NCI-H1694 treated with DMSO at 0.1 percent for 48 hours (cell line): ENCODE data around the gene PNRC1.
A peak's percentile ranks its signal among the peaks of the same experiment; 100 is the strongest.
"Not testable (repeated sequence)": the region's sequence is repeated elsewhere in the genome, so short reads cannot be mapped to it uniquely, and the experiment has no call there.

Experiments used
- DNase-seq: peaks from one replicate; lab custom pipeline; 2025; lab: John Stamatoyannopoulos, UW

Gene PNRC1

GRCh38 chr6:89080281-89081128, at the start of gene PNRC1:
TSS of gene PNRC1 (plus strand) at chr6:89080751. CDS start at chr6:89080895, 144 bp downstream.
- peak; percentile 93 for DNase-seq

- DNase-seq, result no peak
Observed at GRCh38 chr6:89032599-89032998, 48.0 kb upstream of the PNRC1 start.

GRCh38 chr6:89033461-89033860, 47.1 kb upstream of the PNRC1 start:
- no peak for DNase-seq

DNA sequence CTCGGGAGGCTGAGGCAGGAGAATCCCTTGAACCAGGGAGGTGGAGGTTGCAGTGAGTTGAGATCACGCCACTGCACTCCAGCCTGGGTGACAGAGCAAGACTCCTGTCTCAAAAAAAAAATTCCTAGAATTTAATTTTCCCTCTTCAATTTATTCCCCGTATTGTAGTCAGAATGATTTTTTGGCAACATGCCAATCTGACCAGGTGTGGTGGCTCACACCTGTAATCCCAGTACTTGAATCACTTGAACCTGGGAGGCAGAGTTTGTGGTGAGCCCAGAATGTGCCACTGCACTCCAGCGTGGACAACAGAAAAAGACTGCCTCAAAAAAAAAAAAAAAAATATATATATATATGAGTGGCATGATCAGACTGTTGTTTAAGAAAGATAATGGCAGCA, 46.4 kb upstream of the PNRC1 start:
- DNase-seq, result not testable (repeated sequence)

- DNase-seq, result no peak
Observed at GRCh38 chr6:89034586-89035251, 45.8 kb upstream of the PNRC1 start.

DNA sequence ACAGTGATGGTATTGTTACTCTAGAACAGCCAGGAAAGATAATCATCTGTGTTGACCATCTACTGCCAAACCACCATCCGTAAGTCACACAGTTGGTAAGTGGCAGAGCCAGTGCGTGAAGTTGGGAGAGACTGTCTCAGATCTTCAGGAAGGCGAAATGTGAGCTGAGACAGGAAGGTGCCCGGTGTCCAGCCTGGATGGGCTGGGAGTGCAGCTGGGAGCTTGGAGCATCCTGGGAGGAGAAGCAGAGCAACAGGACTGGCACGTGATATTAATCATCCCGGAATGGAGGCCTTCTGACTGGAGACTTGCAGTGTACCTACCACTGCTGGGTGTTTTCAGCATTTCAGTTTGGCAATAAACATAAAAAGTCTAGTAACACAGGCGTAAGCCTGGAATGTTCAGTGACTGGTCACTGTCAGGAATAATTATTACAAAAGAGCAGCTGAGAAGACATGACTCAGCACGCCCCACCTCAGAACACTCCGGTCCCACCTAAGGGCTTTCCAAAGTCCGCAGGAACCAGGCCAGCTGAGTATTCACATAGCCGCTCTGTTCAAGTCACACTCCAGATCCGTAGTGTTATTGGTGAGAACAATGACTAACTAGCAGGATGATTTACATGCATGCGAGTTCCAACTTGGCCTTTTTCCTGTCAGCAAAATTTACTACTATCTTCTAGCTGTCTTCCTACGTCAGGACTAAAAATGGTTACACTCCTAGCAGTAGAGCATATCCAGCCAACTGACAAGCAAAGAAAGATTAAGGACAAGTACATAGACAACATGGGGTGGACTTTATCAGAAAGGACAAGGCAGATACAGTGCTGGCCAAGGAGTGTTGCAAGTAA, 45.1 kb upstream of the PNRC1 start:
- no peak for DNase-seq

DNA sequence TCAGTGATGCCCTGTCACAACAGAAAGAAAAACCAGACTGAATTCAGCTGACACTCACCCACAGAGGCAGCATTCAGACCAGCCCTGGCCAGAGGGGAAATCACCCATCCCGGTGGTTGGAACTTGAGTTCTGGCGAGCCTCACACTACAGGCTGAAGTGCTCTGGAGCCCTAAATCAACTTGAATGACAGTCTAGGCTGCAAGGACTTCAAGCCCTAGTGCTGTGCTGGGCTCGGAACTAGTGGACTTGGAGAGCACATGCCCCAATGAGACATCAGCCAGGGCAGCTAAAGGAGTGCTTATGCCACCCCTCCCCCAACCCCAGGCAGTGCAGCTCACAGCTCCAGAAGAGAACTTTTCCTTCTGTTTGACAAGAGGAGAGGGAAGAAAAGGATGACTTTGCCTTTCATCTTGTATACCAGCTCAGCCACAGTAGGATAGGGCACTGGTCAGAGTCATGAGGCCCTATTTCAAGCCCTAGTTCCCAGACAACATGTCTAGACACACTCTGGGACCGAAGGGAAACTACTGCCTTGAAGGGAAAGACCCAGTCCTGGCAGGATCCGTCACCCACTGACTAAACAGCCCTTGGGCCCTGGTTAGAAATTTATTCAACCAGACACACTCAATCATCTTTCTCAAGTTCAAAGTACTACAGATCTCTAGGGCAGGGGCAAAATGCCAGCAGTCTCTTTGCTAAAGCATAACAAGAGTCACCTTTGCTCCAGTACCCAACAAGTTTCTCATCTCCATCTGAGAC, 43.2 kb upstream of the PNRC1 start:
- DNase-seq, result no peak

- not testable (repeated sequence) for DNase-seq
Observed at GRCh38 chr6:89037901-89038293, 42.7 kb upstream of the PNRC1 start.

DNA sequence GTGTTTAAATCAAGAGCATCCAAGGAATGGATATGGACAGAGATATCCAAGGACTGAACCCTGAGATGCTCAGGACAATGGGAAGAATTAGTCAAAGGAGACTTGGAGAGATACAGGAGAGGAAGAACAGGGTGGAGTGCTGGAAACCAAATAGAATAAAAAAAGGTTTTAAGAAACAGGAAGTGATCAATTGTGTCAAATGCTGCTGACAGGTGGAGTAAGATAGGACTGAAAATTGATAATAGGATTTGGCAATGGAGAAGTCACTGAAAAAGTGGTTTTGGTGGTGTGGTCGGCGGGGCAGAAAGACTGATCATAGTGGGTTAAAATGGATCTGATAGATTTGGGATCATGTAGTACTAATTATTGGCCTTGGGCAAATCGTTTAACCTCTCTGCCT, 37.9 kb upstream of the PNRC1 start:
- DNase-seq, result no peak

DNA sequence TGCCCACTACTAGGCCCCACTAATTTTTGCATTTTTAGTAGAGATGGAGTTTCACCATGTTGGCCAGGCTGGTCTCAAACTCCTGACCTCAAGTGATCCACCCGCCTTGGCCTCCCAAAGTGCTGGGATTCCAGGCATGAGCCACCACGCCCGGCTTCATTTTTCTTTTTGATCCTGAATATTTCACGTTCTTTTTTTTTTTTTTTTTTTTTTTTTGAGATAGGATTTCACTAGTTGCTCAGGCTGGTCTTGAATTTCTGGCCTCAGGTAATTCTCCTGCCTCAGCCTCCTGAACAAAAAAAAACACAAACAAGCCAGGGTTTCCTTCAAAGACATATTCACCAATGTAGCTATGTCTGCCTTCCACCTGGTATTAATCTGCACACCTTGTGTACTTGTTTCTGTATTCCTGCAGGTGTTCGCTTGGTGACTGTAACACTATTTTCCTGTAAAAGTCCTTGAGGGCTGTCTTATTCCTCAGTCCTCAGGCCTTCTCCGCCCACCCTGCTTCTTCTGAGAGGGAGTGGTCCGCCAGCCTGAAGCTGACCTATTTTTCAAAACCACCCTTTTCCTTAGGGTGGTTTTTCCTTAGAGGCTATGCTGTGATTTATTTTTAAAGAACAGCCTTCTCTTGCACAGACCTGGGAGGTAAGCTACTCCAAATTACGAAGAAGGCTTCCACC, 36.1 kb upstream of the PNRC1 start:
- no peak for DNase-seq

GRCh38 chr6:89045011-89045387, 35.6 kb upstream of the PNRC1 start:
- DNase-seq, result no peak

GRCh38 chr6:89045576-89045975, 35.0 kb upstream of the PNRC1 start:
- DNase-seq, result no peak

DNA sequence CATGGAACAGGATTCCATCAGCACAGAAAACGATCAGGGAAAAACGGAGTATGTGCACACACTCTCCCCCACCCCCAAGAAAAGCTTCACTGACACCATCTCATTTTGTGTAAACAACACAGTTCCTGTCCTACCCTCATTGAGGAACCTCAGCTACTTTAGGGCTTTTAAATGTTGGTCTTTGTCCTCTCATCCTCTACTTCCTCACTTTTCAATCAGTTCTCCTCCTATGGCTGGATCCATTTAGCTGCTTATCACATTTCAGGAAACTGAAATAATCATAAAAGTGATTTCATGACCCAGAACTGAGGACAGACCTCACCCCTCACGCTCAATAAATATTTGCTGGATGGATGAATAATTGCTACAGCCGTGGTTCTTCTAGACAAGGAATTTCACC, 33.1 kb upstream of the PNRC1 start:
- no peak for DNase-seq

DNA sequence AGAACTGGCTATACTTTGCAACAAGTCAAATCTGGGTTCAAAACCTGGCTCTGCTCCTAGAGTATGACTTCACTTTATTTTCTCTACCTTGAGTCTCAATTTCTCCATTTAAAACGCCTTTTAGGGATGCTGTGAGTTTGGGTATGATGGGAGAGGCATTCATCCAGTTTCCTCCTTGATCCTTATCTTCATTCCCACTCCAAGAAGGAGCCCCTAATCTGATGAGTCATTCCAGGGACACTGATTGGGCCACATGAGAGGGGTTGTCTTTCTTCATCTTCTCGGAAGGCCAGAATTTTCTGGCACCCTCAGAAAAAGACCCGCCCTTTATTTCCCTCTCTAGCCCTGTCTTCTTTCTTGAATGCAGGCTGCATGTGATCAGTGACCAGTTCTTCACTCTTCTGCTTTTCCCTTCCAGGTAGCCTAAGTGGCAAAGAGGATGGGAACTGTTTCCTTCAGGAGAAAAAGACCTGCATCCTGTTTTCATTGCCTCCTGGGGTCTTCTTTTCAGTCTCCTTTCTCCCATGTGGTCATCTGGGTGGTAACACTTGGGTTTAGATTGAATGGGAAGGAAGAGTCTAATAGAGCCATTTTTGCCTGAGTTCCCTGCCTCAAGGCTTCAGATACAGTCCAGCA, 32.1 kb upstream of the PNRC1 start:
- DNase-seq, result no peak

GRCh38 chr6:89048985-89049384, 31.6 kb upstream of the PNRC1 start:
- DNase-seq, result no peak

GRCh38 chr6:89050155-89050554, 30.4 kb upstream of the PNRC1 start:
- DNase-seq, result no peak

- DNase-seq, result no peak
Observed at GRCh38 chr6:89050697-89051096, 29.9 kb upstream of the PNRC1 start.

DNA sequence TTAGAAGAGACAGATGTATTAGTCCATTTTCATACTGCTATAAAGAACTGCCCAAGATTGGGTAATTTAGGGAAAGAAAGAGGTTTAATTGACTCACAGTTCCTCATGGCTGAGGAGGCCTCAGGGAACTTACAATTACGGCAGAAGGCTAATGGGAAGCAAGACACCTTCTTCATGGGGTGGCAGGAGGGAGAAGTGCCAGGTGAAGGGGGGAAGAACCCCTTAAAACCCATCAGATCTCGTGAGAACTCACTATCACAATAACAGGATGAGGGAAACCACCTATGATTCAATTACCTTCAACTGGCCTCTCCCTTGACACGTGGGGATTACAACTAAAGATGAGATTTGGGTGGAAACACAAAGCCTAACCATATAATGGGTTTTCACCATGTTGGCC, 28.9 kb upstream of the PNRC1 start:
- DNase-seq, result no peak

- no peak for DNase-seq
Observed at GRCh38 chr6:89054208-89054607, 26.3 kb upstream of the PNRC1 start.

DNA sequence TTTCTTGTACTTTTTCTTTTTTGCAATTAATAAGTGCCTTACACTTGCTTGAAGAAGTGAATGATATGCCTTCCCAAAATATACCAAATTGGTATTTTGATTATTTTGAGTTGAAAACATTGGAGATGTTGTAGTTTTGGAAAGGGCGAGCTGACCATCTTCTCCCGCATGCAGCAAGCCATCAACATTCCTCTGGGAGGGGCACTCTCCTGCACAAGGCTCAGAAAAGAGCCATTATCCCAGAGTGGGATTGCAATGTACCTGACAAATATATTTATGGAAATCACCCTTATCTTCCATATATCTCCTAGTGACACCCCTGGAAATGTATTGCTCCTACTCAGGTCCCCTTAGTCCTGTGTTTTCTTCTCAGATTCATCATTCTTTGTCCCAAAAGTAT, 22.8 kb upstream of the PNRC1 start:
- DNase-seq, result no peak

- no peak for DNase-seq
Observed at GRCh38 chr6:89058627-89059026, 21.9 kb upstream of the PNRC1 start.
